NCI-H1417 treated with DMSO at 0.1 percent for 48 hours (cell line): ENCODE results near the gene NFATC2.
A peak's percentile ranks its signal among the peaks of the same experiment; 100 is the strongest.

Source experiments
- DNase-seq: peaks from one replicate; lab custom pipeline; 2025; lab: John Stamatoyannopoulos, UW

The NFATC2 gene

DNA sequence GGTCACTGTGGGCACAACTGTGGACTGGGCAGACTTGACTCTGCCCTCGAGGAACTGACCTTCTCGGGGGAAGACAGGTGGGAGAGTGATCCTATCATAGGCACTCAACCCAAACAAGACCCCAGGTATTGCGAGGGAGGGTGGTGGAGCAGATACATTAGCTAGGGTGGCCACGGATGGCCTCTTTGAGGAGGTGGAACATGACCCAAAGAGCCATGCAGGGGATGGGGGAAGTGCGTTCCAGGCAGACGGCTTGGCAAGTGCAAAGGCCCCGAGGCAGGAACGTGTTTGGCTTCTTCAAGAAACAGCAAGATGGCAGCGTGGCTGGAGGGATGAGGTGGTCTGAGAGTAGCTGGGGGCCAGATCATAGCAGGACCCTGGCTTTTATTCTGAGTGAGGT is 167.6 kb downstream of the NFATC2 start:
- no peak for DNase-seq

- no peak for DNase-seq
These were observed 168.1 kb downstream of the NFATC2 start for GRCh38 chr20:51374456-51374830.

- DNase-seq: no peak
These were observed 168.6 kb downstream of the NFATC2 start for GRCh38 chr20:51373713-51374455.

GRCh38 chr20:51372966-51373365 is 169.6 kb downstream of the NFATC2 start:
- DNase-seq: no peak

DNA sequence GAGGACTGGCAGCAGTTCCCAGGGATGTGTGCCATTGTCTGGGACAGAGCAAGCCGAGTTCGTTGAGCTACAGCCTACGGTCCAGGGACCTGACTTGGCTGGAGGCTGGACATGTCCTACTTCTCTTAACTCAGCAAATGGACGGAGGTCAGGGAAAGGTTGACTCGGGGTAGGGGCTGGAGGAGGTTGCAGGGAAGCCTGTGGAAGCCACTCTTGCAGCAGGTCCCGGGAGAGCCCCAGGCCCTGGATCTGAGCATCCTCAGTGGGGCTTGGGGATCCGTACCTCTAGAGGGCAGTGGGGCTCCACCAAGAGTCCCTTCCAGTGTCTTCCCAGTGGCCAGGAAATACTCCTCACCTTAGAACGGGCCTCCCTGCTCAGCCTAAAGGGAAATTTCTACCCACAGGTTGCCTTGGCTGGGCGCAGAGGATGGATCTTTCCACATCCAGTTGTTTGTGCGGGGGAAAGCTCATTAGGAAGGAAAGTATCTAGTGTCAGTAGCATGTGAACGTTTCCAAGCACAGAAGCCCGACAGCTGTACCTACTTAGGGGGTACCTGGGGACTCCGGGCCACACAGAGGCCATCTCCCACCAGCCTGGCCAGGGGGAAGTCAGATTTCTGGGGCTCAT is 170.2 kb downstream of the NFATC2 start:
- DNase-seq: peak; percentile 5

- DNase-seq: no peak
These were observed 170.8 kb downstream of the NFATC2 start for GRCh38 chr20:51371720-51372119.

DNA sequence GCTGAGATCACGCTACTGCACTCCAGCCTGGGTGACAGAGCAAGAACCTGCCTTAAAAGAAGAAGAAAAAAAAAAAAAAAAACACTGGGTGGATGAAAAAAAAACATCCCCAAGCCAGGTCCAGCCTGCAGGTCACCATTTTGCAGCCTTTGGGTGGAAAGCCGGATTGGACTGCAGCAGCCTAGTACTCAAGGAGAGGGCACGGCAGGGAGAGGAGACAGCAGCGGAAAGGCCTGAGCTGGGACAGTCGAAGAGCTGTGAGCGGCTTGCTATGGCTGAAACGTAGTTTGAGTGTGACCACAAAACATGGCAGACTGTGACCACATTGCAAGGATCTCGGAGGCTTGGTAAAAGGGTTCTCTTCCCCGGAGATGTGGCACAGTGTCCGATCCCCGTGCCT is 173.0 kb downstream of the NFATC2 start:
- DNase-seq: no peak

DNA sequence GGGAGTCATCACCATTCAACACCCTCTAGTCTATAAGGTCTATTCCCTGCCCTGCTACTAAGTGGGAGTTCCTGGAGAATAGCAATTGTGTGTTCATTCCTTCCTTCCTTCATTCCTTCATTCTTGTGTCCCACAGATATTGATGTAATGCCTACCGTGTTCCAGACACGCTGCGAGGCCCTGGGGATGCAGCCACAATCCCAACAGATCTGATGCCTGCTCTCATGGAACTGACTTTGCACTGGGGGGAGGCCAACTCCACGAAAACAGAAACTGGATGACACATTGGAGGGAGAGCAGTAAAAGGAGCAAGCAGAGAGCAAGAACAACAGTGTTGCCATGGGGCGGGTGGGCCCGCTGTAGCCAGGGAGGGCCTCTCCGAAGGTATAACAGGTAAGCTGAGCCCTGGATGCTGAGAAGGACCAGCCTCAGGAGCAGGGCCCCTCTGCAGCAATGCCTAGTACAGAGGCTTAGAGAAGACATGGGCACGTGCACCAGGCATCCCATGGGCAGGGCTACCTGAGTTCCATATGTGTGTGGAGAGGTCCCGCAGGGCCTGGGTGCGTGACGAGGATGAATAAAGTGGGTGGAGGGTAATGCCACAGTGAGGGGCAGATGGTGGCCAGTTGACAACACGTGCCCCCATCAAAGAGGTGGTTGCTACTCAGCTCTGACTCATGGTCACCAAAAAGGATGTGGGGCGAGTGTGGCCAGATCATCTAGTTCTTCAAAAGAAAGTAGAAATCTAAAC is 173.9 kb downstream of the NFATC2 start:
- DNase-seq: no peak

GRCh38 chr20:51366155-51366886 is 176.2 kb downstream of the NFATC2 start:
- no peak for DNase-seq

GRCh38 chr20:51365670-51366069 is 176.8 kb downstream of the NFATC2 start:
- no peak for DNase-seq

GRCh38 chr20:51363813-51364212 is 178.7 kb downstream of the NFATC2 start:
- DNase-seq: no peak

DNA sequence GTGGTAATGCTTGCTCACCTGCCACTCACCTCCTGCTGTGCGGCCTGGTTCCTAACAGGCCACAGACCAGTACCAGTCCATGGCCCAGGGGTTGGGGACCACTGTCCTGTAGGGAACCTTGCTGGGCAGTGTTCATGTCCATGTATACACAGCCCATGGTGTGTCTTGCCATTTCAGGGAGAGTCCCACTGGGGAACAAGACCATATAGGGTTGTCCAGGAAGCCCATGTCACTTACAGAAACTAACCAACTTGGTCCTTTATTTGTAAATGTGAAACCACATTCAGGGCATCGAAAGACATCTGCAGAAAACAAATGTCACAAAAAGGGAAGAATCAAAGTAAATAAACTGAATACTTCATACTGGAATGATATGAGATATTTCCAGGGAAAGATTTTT is 179.1 kb downstream of the NFATC2 start:
- no peak for DNase-seq

- DNase-seq: no peak
These were observed 180.3 kb downstream of the NFATC2 start for GRCh38 chr20:51362254-51362653.

GRCh38 chr20:51361258-51361657 is 181.3 kb downstream of the NFATC2 start:
- no peak for DNase-seq

GRCh38 chr20:51360451-51361201 is 181.9 kb downstream of the NFATC2 start:
- DNase-seq: no peak

DNA sequence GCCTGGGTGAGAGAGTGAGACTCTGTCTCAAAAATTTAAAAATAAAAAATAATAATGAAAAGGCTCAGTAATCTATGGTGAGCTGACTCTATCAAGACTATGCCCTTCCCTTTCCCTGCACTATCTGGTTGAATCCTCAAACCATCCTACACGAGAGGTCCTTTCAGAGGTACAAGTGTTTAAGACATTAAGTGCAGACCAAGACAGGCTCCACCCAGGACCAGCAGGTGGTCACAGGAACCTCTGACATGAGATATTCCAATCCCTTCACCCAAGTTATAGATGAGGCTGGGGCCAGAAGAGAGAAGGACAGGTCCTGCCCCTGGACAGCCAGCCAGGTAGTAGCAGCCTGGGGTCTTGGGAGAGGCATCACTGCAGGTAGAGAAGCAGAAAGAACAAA is 182.6 kb downstream of the NFATC2 start:
- no peak for DNase-seq

DNA sequence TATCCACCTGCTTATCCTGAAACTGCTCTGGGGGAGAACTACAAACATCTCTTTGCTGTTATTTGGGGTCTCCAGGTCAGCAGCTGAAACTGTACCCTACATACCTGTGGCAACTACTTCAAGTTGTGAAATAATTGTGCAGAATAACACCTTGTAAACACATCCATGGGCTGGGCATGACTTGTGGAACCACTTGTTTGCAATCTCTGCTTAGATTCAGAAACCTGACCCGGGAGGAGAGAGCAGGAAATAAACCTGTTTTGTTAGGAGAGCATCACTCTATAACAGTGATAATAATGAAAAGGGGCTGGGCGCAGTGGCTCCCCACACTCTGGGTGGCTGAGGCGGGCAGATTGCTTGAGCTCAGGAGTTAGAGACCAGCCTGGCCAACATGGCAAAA is 183.1 kb downstream of the NFATC2 start:
- DNase-seq: no peak

DNA sequence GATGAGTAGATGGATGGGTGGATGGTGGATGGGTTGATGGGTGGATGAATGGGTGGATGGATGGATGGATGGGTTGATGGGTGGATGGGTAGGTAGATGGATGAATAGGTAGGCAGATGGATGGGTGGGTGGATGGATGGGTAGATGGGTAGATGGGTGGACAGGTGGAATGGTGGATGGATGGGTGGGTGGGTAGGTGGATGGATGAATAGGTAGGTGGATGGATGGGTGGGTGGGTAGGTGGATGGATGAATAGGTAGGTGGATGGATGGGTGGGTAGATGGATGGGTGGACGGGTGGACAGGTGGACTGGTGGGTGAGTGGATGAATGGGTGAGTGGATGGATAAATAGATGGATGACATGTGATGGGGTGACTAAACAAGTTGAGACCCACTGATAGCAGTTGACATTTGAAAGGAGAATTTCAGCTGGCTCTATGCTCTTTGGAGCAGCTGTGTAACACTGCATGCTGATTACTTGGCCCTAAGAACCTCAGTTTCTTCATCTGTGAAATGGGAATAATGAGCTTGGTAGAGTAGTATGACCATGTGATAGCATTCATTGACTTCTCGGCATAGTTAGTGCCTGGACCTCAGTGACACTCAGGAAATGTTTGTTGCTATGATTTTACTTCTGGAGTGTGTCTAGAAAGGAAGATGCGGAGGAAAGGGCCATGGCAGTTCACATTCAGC is 184.3 kb downstream of the NFATC2 start:
- DNase-seq: no peak

DNA sequence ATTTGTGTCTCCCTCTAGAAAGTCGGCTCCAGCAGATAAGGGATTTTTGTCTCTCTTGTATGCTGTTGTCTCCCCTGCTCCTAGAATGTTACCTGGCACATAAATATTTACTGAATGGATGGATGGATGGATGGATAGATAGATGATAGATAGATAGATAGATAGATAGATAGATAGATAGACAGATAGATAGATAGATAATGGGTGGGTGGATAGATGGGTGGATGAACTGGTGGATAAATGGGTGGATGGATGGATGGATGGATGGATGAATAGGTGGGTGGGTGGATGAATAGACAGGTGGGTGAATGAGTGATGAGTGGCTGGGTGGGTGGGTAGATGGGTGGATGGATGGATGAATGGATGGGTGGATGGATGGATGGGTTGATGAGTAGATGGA is 185.0 kb downstream of the NFATC2 start:
- no peak for DNase-seq

- DNase-seq: no peak
These were observed 185.6 kb downstream of the NFATC2 start for GRCh38 chr20:51356871-51357270.

- no peak for DNase-seq
These were observed 187.7 kb downstream of the NFATC2 start for GRCh38 chr20:51354769-51355319.
